ENCODE measurements around the gene ITGAE.

DNA sequence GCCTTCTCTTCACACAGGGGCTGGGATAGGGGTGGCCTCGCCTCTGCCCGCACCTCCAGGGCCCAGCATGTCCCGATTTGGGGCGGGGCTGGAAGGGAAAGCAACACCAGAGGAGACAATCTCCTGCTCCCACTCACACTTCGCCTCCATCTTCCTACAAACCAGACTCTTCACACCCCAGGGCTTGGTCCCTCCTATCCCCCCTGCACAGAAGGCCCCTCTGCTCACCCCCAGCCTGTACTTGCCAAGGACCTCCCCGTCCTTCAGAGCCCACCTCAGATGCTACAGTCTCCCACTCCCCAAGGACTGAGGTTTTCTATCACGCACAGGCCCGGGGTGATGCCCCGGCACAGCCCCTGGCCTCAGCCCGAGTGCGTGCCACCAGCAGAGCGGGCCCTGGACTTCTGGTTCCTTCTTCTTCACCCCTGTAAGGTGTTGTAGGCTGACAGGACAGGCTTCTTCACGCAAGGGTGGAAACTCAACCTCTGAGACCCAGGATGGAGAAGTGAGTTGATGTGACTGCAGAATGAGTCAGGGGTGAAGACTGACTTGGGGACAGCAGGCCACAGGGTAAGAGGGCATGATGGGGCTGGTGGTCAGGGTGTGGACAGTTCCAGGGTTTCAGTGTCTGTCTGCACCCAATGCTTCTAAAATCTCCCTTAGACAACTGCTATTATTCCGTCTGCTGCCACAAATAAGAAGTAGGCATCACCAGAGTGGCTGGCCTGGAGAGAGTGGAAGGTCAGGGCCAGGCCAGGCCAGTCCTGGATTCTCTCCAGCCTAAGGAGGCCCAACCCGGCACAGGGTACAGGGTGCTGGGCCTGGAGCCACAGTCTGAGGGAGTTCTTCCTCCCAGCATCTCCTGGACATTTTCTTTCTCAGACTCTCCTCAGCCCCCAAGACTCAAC, 2.5 kb downstream of the ITGAE start:
- TF ChIP-seq GATA2 (IDR thresholded peaks at IDR 0.05; ENCODE audit: low read depth, low read length), result no peak
- no peak for TF ChIP-seq GATA3 (IDR thresholded peaks at IDR 0.05; ENCODE audit: low read depth, low read length)
